ENCODE data around the gene SH3PXD2A. TPM values are rescaled to one million over a fixed set of nuclear protein-coding genes. Genes with fewer than 3 reads are reported as not detected.

Gene SH3PXD2A
- total RNA-seq: 1 to 10 TPM; 8.6 TPM

GRCh38 chr10:103855424-103855823, at the start of gene SH3PXD2A:
TSS of gene SH3PXD2A (minus strand) at chr10:103855576. CDS start at chr10:103855266, 310 bp downstream.
- ChIA-PET POLR2A (no interaction called here), CTCF (interaction anchor here (0.9 to 5.1 kb wide), 3 partner anchors 31 to 143 kb away, joined by 3 to 46 read pairs (median 4); no protein-coding TSS in a partner anchor)

GRCh38 chr10:103901299-103901698, 45.9 kb upstream of the SH3PXD2A start:
- POLR2A ChIA-PET: interaction anchor here (0.6 to 1.6 kb wide), 3 partner anchors 10 to 88 kb away, joined by 3 to 16 read pairs (median 4); partner anchors contain the start of gene STN1
- CTCF ChIA-PET: interaction anchor here (0.8 to 2.0 kb wide), 5 partner anchors 9 to 65 kb away, joined by 3 to 5 read pairs (median 4); no protein-coding TSS in a partner anchor

- CTCF ChIA-PET: interaction anchor here (0.9 kb wide), 1 partner anchor 9 kb away, joined by 3 read pairs; no protein-coding TSS in a partner anchor
- POLR2A ChIA-PET: no interaction called here
These were observed 43.9 kb upstream of the SH3PXD2A start for GRCh38 chr10:103899312-103899711.

- CTCF ChIA-PET: no interaction called here
- POLR2A ChIA-PET: no interaction called here
These were observed 41.9 kb upstream of the SH3PXD2A start for GRCh38 chr10:103897241-103897774.

- CTCF ChIA-PET: no interaction called here
- POLR2A ChIA-PET: no interaction called here
These were observed 40.8 kb upstream of the SH3PXD2A start for GRCh38 chr10:103896225-103896624.

- POLR2A ChIA-PET: no interaction called here
- CTCF ChIA-PET: no interaction called here
These were observed 40.2 kb upstream of the SH3PXD2A start for GRCh38 chr10:103895411-103896186.

- CTCF ChIA-PET: no interaction called here
- POLR2A ChIA-PET: interaction anchor here (1.1 kb wide), 1 partner anchor 227 kb away, joined by 4 read pairs; the partner anchor contains the start of gene SFR1
These were observed 39.1 kb upstream of the SH3PXD2A start for GRCh38 chr10:103894441-103894864.

GRCh38 chr10:103893817-103894216, 38.4 kb upstream of the SH3PXD2A start:
- ChIA-PET POLR2A (no interaction called here), CTCF (interaction anchor here (1.6 kb wide), 1 partner anchor 18 kb away, joined by 3 read pairs; no protein-coding TSS in a partner anchor)

- POLR2A ChIA-PET: no interaction called here
- CTCF ChIA-PET: interaction anchor here (0.6 to 1.6 kb wide), 3 partner anchors 10 to 588 kb away, joined by 3 to 5 read pairs (median 4); no protein-coding TSS in a partner anchor
These were observed 36.8 kb upstream of the SH3PXD2A start for GRCh38 chr10:103892181-103892580.

GRCh38 chr10:103890688-103891087, 35.3 kb upstream of the SH3PXD2A start:
- POLR2A ChIA-PET: interaction anchor here (0.5 kb wide), 2 partner anchors 225 to 230 kb away, joined by 3 to 4 read pairs; no protein-coding TSS in a partner anchor
- CTCF ChIA-PET: interaction anchor here (0.9 to 1.6 kb wide), 5 partner anchors 16 to 232 kb away, joined by 3 to 7 read pairs (median 3); partner anchors contain the start of gene SLK

- CTCF ChIA-PET: interaction anchor here (0.9 to 1.6 kb wide), 7 partner anchors 12 to 359 kb away, joined by 3 to 7 read pairs (median 3); partner anchors contain the start of gene SLK
These were observed 34.9 kb upstream of the SH3PXD2A start for GRCh38 chr10:103890194-103890658.

GRCh38 chr10:103889121-103889720, 33.8 kb upstream of the SH3PXD2A start:
- CTCF ChIA-PET: interaction anchor here (0.6 to 1.6 kb wide), 9 partner anchors 11 to 360 kb away, joined by 3 to 7 read pairs (median 3); partner anchors contain the start of gene SFR1
- POLR2A ChIA-PET: interaction anchor here (0.6 to 1.1 kb wide), 3 partner anchors 123 to 380 kb away, joined by 3 to 7 read pairs (median 4); partner anchors contain the start of genes GSTO2 and SFR1

More at GRCh38 chr10:103890194-103890658, 34.9 kb upstream of the SH3PXD2A start:
- POLR2A ChIA-PET: interaction anchor here (0.5 to 1.1 kb wide), 5 partner anchors 122 to 379 kb away, joined by 3 to 7 read pairs (median 4); partner anchors contain the start of genes GSTO2 and SFR1

- CTCF ChIA-PET: interaction anchor here (0.6 to 1.6 kb wide), 17 partner anchors 20 to 233 kb away, joined by 3 to 6 read pairs (median 3); partner anchors contain the start of gene SFR1
- POLR2A ChIA-PET: interaction anchor here (1.0 to 1.7 kb wide), 2 partner anchors 132 to 234 kb away, joined by 3 to 7 read pairs; partner anchors contain the start of gene SFR1
These were observed 32.9 kb upstream of the SH3PXD2A start for GRCh38 chr10:103888113-103888841.

- POLR2A ChIA-PET: no interaction called here
- CTCF ChIA-PET: interaction anchor here (0.6 to 1.6 kb wide), 9 partner anchors 15 to 196 kb away, joined by 3 to 8 read pairs (median 3); no protein-coding TSS in a partner anchor
These were observed 30.2 kb upstream of the SH3PXD2A start for GRCh38 chr10:103885617-103886016.

- ChIA-PET CTCF (interaction anchor here (0.5 to 1.6 kb wide), 8 partner anchors 16 to 182 kb away, joined by 3 to 8 read pairs (median 3); no protein-coding TSS in a partner anchor), POLR2A (no interaction called here)
These were observed 29.3 kb upstream of the SH3PXD2A start for GRCh38 chr10:103884681-103885139.

GRCh38 chr10:103882285-103883007, 27.1 kb upstream of the SH3PXD2A start:
- ChIA-PET POLR2A (no interaction called here), CTCF (no interaction called here)

GRCh38 chr10:103881416-103882284, 26.3 kb upstream of the SH3PXD2A start:
- POLR2A ChIA-PET: no interaction called here

More at GRCh38 chr10:103881416-103882284, 26.3 kb upstream of the SH3PXD2A start:
- CTCF ChIA-PET: interaction anchor here (0.7 kb wide), 1 partner anchor 169 kb away, joined by 3 read pairs; no protein-coding TSS in a partner anchor
